PC-9 (cell line): ENCODE results near the gene CDK5RAP2.

Source experiments
- CTCF ChIP-seq: fragments of 200-600 bp; sonication (generic); conservative IDR thresholded peaks from 2 replicates; pipeline ENCODE4 v1.6.1; 2017; ENCODE audit warnings: mixed run types, antibody characterized with exemption, mild to moderate bottlenecking, moderate library complexity
- EZH2 ChIP-seq: fragments of 200-600 bp; sonication (generic); IDR thresholded peaks from 2 replicates; pipeline ENCODE4 v1.8.0; 2017; ENCODE audit warnings: antibody characterized with exemption, low read depth

- TF ChIP-seq EZH2 (no peak), CTCF (no peak)
Measured at GRCh38 chr9:120351106-120351505, 228.9 kb downstream of the CDK5RAP2 start.
